Right renal pelvis (tissue), 4 donors: Measurements from ENCODE around the gene MDFI. TPM values are rescaled to one million over a fixed set of nuclear protein-coding genes. Genes with fewer than 3 reads are reported as not detected.

Experiments
- DNase-seq, 4 donors: peaks; one replicate each; pipeline ENCODE4 v3.0.0-alpha.2; 2013; ENCODE audit warnings: low read depth in 4 of 4, low spot score in 3 of 4, missing footprints in 1 of 4
- polyA plus RNA-seq, 4 donors: library from polyadenylated mRNA; unstranded; fragments of 120-200 nt; gene quantifications; one replicate each; pipeline ENCODE4 v1.2.1, GENCODE V29; 2013; ENCODE audit not compliant: insufficient read length in 4 of 4

MDFI gene
- polyA plus RNA-seq, 4 donors, result 39.6 to 48.8 (median 44.3) TPM

DNA sequence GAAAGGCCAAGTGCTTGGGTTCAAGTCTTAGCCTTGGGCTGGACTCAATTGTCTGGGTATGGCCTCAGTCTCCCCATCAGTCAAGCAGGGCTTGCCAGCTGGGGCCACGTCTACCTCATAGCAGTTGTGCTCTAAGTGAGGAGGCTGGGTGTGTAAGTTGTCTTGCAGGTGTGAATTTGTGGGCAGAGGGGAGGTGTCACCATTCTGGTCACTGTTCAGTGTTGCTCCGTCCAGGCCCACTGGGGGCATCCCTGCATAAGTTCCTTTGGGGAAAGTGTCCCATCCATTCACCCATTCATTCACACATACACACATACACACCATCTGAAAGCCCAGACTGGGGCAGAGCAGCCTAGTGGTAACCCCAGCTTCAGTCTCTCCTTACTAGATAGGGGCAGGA lies 60.8 kb downstream of the MDFI start:
- no peak for DNase-seq

DNA sequence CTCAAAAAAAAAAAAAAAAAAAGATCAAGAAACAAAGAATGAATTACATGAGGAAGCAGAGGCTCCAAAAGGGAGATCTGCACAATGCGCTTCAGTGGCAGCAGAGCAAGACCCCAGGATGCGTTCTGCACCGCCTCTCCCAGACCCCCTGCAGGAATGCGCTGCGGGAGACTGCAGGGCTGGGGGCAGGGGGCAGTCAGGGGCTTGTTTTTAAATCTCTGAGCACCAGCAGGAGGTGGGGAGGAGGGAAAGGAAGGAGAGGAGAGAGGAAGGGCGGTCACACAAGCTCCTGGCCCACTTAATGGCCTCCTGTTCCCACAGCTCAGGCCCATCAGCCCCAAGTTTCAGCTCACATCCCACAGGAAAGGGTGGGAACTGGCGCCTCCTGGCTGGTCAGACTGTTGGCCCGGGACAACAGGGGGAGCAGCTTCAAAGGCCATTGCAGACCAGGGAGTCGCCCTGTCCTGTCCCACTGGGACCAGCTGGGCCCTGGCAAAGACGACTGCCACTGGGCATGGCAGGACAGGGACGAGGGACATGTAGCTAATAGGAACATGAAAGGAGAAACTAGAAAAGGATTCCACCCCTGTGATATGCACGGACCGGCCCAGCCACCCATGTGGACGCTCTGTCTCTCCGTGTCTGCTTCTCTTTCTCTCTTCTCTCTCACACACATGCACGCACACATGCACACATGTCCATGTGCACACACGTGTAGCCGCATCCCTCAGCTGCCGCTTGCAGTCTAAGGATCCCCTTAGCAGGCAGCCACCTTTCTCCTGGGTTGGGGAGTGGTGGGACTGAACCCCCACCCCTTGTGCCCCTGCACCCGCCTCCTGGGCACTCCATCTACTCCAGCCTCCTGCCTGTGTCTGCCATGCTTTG lies 62.4 kb downstream of the MDFI start:
- DNase-seq, result no peak

GRCh38 chr6:41702089-41702745 lies 63.9 kb downstream of the MDFI start:
- DNase-seq, result no peak

- no peak for DNase-seq
Measured at GRCh38 chr6:41702771-41703494, 64.7 kb downstream of the MDFI start.

Other genes with a start within 250 kb of the MDFI start
- 10 to 100 TPM; 31.5 to 43.5 (median 33.7) TPM for gene FOXP4, start 92.1 kb upstream of the MDFI start, polyA plus RNA-seq
- 10 to 100 TPM in 2 of 4 donors, 1 to 10 TPM in 2; 9.4 to 11.7 (median 10.5) TPM for gene TFEB, start 97.1 kb downstream of the MDFI start, polyA plus RNA-seq
- under 1 TPM in 2 of 4 donors, not detected in 2; 0.17 to 0.30 TPM for gene PGC, start 108.9 kb downstream of the MDFI start, polyA plus RNA-seq
- gene FRS3, start 141.4 kb downstream of the MDFI start, polyA plus RNA-seq, result 1 to 10 TPM; 5.7 to 8.0 (median 6.6) TPM
- gene PRICKLE4, start 142.3 kb downstream of the MDFI start, polyA plus RNA-seq, result 10 to 100 TPM in 1 of 4 donors, 1 to 10 TPM in 3; 2.8 to 11.5 (median 3.6) TPM
- 100 to 1,000 TPM; 241 to 253 (median 247) TPM for gene TOMM6, start 149.2 kb downstream of the MDFI start, polyA plus RNA-seq